HG03175 (cell line): ENCODE data around the gene USP24.
A peak's percentile ranks its signal among the peaks of the same experiment; 100 is the strongest.

ENCODE experiments used
- ATAC-seq: cut with Tn5 transposase; IDR thresholded peaks from one replicate; pipeline ENCODE4 v1.9.1; 2021; ENCODE audit warnings: mild to moderate bottlenecking, moderate library complexity; ENCODE audit not compliant: unreplicated experiment

USP24 gene, protein sequence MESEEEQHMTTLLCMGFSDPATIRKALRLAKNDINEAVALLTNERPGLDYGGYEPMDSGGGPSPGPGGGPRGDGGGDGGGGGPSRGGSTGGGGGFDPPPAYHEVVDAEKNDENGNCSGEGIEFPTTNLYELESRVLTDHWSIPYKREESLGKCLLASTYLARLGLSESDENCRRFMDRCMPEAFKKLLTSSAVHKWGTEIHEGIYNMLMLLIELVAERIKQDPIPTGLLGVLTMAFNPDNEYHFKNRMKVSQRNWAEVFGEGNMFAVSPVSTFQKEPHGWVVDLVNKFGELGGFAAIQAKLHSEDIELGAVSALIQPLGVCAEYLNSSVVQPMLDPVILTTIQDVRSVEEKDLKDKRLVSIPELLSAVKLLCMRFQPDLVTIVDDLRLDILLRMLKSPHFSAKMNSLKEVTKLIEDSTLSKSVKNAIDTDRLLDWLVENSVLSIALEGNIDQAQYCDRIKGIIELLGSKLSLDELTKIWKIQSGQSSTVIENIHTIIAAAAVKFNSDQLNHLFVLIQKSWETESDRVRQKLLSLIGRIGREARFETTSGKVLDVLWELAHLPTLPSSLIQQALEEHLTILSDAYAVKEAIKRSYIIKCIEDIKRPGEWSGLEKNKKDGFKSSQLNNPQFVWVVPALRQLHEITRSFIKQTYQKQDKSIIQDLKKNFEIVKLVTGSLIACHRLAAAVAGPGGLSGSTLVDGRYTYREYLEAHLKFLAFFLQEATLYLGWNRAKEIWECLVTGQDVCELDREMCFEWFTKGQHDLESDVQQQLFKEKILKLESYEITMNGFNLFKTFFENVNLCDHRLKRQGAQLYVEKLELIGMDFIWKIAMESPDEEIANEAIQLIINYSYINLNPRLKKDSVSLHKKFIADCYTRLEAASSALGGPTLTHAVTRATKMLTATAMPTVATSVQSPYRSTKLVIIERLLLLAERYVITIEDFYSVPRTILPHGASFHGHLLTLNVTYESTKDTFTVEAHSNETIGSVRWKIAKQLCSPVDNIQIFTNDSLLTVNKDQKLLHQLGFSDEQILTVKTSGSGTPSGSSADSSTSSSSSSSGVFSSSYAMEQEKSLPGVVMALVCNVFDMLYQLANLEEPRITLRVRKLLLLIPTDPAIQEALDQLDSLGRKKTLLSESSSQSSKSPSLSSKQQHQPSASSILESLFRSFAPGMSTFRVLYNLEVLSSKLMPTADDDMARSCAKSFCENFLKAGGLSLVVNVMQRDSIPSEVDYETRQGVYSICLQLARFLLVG (N-terminal part only)

DNA sequence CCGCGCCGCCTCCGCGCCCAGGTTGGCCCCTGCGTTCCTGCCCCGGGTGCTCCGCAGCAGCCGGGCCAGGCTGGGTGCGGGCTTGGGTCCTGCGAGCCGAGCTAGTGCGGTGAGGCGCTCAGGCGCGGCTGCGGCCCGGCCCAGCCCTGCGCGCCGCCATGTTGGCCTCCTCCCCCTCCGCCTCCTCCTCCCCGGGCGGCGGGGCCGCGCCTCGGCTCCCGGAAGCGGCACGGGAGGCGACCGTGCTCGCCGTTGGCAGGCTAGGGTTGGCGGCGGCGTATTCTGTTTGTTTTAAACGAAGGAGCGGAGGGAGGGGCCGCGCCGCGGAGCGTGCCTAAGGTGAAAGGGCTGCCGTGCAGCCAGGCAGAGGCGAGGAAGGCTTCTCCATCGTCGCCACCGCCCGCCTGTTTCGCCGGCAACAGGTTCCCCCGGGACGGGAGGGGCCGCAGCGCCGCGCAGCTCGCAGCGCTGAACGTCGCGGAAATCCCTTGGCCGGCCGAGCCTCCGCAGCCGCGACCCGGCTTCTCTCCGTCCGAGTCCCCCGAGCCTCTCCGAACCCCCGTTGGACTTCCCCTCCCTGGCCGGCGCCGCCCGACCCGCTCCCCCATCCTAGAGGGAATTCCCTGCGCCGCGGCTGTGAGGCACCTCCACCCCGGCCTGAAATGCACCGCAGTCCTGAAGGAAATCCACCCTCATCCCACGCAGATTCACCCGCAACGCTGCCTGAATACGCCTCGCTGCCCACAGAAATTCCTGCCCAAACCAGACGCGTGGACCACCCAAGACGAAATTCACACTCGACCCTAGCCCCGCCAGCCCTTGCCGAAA lies at the start of gene USP24:
TSS of gene USP24 (minus strand) at position 171 of the 828 bp plus-strand sequence. CDS start 251 bp downstream, outside the sequence.
- peak; percentile 72 for ATAC-seq

DNA sequence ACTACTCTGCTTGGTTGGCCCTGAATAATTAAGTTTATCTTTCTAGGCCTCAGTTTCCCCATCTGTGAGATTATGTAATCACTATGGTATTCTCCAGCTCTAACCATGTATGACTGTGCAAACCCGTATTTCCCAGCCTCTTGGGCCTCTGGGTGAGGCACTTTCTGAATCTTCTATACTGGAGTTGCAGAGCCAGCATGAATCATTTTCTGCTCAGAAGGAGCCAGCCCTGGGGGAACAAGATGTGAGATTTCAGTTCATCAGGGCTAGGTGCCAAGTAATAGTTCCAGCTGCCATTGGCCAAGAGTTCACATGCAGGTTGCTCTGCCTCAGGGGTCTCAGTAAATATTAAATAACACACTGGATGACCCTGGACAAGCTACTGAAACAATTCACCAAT lies 47.7 kb upstream of the USP24 start:
- no peak for ATAC-seq

DNA sequence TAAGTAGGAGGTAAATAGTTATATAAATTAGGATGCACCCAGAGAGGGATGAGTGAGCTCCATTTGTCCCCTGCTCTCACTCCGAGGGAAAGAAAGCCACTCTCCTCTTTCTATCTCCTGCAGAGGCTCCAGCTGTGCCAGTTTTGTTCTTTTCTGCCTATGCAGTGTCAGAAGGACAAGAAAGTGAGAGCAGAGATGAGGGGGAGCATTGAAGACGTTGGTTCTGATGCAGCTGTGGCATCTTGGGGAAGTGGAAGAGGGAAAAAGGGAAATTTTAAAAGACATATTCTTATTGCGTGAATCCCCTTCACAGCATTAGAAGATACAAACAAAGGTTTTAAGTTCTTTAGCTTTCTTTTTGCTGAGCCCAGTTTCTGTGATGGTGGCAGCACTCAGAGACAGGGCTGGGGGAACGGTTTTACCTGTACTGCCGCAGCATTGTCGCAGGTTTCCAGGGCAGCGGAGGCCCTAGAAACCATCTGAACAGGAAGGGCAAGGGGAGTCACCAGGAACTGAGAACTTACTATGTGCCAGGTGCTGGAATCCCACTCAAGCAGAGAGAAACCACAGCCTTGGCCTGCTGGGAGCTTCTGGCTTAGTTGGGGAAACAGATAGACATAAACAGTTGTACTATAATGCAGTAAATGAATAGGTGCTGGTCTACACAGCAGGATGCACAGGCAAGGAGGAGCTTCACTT lies 44.9 kb upstream of the USP24 start:
- peak; percentile 59 for ATAC-seq

DNA sequence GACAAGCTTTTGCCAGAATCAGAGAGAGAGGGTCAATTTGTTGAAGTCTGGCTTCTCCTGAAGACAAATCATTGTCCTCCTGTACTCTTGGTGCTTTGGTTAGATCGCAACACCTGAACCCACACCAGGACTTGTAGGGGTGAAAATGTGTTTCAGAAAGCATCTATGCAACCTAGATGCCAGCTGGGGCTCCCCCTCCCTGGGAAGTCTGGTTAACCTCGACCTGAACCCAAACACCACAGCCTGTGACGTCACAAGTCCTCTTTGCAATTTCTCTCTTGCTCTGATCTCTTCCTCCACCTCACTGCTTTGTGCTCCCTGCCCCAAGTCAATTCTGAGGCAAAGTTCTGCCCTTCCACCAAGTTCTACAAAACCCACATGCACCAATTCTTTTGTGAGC lies 42.8 kb upstream of the USP24 start:
- peak; percentile 62 for ATAC-seq

DNA sequence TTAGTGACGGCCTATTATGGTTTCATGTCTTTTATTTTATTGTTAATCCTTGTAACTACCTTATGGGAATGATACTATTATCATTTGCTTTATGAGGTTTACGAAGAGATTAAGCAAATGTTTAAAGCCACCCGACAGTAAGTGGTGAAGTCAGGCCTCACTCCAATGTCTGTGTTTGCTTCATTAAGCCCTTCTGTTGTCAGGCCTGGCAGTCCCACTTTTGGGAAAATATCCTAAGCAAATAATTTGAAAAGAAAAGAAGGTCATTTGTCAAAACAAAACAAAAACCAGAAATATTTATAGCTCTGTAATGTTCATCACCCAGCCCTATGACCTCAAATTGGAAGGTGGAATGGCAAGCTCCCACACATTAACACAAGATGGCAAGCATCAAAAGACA lies 40.7 kb upstream of the USP24 start:
- no peak for ATAC-seq

DNA sequence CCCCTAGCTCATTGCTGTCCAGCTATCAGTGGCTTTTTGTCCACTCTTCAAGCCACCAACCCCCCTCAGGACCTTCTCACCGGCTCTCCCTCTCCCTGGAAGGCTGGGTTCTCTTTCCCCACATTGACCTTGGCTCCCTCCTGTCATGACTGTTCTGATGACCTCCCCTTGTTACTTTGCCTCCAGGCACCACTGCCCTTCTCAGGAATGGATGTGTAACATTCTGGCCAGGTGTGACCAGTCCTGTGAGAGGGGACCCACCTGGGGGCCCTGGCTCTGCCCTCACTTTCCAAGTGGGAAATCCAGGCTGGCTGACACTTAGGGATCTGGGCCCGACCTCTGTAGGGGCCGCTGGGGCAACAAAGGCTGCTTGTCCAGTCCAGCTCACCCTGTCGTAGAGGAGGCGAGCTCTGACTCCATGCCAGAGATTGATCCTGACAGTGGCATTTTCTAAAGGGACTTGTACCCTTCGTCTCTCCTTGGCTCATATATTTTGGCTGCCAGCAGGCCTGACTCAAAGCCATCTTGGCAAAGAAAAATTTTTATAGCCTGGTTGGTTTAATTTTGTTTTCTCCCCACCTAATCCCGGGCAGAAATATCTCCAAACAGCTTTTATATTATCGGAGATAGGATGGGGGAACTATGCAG lies 37.9 kb upstream of the USP24 start:
- ATAC-seq = no peak

DNA sequence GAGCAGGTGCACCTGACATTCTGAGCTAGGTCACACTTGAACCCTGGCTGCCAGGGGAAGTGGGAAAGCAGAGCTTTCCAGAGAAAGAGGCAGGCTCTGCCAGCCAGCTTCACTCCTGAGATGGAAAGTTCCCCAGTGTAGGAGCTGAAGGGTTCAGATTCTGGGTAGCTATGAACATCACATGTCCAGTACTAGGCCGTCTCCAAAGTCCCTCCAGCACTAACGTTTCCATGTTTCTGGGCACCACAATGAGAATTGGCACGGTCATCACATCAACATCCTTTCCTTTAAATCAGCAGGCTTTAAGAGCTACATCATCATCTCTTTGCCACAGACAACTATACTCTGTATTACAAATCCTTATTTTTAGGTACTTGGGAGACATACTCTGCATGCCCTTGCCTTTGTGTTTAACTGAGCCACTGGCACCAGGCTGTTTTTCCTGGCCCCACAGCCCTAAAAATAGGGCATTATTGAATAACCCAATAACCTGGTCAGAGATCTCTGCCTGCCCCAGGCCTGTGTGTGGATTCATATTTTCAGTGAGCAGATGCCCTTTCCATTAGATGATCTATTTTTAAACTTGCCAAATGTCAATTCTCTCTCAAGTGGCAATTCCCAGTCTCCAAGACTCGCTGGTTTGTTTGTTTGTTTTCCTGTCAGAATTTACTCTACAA lies 35.4 kb upstream of the USP24 start:
- no peak for ATAC-seq

DNA sequence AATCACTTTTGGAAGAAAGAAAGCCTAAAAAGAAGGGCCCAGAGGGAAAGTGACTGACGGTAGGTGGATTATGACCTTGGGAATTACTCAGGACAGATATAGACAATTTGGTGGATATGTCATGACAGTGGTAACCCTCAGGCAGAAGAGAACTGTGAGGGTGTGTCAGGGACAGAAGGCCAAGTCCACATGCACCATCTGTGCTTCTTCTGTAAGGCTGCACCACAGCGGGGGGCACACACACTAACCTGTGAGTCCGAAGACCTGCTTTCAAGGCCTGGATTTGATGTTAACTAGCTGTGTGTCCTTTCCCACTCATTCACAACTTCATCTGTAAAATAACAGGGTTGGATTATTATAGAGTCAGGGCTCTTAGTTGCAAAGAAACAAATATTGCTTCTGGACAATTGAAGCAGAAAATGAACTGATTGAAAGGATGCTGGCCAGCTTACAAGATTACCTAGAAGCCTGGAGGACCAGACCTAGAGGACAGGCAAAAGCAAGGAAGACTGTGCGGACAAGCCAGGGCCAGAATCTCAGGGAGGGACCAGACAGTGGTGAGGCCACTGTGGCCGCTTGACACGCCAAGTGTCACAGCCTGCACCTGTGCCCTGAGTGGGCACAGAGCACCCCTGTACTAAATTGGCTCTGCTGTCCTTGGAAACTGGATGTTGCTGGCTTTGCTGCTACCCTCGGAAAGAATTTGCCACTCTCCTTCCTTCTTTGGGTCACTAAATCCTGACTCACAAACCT lies 34.7 kb upstream of the USP24 start:
- no peak for ATAC-seq

DNA sequence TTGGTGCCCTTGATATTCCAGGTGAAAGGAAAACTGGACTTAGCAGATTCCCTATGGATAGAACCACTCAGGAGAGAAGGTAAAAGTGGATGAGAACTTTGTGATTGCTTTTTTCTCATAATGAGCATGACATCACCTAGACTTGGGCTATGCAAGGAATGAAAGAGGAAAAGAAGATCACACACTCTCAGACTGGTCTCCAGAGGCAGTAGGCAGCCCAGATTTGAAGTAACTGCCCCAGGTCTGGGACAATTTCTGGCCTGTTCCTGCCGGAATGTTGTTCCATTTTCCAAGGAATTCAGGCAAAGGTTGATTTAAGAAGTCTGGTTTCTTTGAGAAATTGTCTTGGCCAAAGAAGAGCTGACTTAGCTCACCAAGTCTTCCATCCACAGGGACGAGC lies 31.7 kb upstream of the USP24 start:
- no peak for ATAC-seq

DNA sequence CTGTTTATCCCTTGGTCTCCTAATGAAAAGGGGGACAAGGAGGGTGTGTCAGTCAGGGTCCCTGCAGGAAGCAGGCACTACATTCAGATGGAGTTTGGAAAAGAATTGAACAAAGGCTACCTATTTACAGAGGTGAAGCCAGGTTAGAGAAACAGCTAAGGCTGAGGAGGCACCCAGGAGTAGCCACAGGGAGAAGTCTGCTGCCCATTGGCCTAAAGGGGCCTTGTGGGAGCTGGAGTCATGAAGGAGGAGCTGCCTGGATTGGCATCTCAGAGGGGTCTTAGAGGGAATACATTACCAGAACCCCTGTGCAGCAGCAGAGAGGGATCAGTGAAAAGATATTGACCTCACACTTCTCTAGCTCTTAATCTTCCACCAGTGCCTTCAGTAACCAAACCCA lies 31.2 kb upstream of the USP24 start:
- no peak for ATAC-seq

DNA sequence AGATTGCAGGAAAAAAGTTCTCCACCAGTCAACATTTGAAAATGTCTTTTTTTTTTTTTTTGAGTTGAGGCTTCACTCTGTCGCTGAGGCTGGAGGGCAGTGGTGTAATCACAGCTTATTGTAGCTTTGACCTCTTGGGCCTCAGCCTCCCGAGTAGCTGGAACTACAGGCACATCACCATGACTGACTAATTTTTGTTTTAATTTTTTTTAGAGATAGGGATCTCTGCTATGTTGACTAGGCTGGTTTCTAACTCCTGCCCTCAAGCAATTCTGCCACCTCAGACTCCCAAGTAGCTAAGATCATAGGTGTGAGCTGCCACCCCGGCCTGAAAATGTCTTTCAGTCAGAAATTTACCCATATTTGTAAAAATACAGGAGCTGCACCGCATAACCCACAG lies 30.6 kb upstream of the USP24 start:
- ATAC-seq = no peak

DNA sequence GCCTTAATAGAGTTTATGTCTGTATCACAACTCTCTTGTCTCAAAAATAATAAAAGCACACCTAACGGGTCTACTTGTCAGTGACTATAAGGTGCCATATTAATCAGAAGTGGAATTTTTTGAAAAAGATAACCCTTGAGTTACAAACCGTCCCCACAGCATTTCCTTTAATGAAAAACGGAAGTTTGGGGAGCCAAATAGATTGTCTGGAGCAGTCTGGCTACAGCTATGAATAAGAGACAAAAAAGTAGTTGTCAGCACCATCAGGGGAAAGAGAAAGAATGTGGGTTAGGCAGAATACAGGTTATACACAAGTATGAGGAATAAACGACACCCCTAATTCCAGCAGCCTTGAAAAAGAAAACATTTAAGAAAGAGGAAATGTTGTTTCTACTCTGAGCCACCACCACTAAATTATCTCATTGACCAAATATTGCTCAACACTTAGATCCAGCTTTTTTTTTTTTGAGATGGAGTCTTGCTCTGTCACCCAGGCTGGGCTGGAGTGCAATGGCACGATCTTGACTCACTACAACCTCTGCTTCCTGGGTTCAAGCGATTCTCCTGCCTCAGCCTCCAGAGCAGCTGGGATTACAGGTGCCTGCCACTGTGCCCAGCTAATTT lies 29.4 kb upstream of the USP24 start:
- no peak for ATAC-seq

DNA sequence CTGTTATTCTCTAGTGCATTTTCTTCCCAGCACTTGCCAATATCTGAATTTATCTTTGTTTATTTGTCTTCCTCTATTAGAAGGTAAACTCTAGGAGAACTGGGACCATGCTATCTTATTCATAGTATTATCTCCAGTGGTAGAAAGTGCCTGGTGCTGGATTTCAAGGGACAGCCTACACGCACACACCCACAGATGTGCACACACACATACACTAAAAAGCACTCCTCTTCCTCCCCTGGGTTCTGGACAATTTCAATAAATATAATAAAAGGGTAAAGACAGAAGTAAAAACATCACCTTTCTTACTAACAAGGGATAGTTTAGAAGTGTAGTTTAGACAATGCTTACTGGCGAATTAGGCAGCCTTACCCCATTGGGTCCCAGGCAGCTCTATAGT lies 28.5 kb upstream of the USP24 start:
- no peak for ATAC-seq

DNA sequence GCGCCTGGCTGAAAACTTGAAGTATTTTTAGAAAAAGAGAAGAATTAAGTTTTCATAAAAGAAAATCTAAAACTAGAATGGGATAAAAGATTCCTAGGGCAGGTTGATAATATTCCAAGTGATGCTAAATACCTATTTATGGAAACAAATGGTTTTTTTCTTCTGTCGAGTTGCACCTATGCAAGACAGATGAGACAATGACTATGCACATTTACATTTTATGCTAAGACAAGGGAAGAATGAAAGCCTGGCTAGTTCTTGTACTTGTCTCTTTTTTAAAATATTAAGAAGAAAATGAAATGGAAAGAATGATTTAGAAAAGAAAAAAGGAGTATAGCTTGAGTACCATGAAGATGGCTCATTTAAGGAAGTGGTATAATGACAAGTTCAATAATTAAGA lies 24.4 kb upstream of the USP24 start:
- no peak for ATAC-seq

DNA sequence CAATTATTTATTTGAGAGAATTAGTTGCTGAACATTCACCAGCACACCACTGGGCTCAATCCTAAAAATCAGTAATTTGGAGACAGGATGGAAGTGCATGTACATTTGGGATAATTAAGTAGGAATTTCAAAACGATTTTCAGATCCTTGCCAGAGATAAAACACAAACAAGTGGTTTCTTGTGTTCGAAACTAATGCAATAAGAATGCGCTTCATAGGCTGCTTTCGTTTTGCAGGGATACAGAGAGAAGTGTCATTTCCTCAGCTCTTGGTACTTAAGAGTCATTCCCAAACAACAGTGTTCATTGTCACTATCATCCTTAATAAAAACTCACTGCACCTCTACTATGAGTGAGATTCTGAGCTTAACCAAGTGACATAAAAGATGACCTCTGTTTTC lies 20.6 kb upstream of the USP24 start:
- ATAC-seq = no peak

DNA sequence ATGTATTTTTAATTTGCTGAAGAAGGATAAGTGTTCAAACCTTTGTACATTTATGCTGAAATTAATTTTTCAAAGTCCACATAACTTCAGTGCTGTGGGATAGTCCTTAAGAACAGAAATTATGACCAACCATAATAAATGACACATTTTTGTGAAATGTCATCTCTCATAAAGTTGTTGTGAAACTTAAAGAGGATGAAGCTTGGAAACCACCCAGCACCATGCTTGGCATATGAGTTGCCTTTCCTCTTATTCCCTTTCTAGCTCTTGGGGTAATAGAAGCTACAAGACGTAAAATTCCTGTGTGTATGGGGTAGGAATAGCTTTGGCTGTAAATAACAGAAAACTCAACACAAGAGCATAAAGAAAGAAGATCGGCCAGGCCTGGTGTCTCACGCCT lies 18.9 kb upstream of the USP24 start:
- ATAC-seq = no peak

DNA sequence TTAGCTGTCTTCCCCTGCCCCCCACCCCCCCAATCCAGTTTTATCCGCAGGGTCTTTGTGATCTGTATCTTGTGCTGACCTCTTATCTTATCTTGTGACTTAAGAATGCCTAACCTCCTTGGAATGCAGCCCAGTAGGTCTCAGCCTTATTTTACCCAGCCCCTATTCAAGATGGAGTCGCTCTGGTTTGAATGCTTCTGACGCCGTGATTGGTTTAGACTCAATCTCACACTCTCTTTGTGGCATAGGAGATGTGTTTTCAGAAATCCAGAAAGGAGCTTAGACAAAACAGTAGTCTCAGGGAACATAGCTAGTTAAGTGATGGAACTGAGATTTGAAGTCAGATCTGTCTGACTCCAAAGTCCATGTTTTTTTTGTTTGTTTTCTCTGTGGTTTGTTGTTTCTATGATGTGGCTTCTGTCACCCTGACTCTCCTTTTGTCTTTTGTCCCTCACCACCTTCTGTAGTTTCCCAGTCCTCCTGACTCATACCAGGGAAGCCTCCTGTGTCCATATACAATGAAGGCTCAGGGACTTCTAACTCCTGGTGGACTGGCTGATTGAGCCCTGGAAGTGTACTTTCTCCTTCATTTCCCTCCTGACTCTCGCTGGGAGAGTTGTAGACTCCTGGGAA lies 18.1 kb upstream of the USP24 start:
- no peak for ATAC-seq
